ENCODE data around the gene SGCE.

DNA sequence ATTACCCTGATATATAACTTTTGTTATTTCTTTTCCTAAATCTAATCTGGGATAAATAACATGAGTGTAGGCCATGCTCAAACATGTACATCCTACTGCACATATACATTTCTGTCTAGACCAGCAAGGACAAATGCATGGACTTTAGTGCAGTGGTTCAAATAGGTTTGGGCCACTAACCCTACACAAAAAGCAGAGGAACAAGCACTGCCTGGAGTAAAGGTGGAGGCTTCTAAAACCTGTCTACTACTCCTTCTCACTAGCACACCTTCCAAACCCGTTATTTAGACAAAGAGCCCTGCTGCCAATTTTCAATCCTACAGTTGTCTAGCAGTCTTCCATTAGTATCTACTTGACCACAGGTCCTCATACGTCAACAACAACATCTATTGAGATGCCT is 34.8 kb downstream of the SGCE start:
- TF ChIP-seq, protein P1, sequence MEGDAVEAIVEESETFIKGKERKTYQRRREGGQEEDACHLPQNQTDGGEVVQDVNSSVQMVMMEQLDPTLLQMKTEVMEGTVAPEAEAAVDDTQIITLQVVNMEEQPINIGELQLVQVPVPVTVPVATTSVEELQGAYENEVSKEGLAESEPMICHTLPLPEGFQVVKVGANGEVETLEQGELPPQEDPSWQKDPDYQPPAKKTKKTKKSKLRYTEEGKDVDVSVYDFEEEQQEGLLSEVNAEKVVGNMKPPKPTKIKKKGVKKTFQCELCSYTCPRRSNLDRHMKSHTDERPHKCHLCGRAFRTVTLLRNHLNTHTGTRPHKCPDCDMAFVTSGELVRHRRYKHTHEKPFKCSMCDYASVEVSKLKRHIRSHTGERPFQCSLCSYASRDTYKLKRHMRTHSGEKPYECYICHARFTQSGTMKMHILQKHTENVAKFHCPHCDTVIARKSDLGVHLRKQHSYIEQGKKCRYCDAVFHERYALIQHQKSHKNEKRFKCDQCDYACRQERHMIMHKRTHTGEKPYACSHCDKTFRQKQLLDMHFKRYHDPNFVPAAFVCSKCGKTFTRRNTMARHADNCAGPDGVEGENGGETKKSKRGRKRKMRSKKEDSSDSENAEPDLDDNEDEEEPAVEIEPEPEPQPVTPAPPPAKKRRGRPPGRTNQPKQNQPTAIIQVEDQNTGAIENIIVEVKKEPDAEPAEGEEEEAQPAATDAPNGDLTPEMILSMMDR (IDR thresholded peaks at IDR 0.05), result no peak
- TF ChIP-seq EZH2 (IDR thresholded peaks at IDR 0.05) (no peak), EZH2phosphoT487 (IDR thresholded peaks at IDR 0.05) (no peak)

All from neural progenitor cell (in vitro differentiated cells).